Heart left ventricle (tissue), 16 donors: ENCODE results near the gene TBX10. TPM values are rescaled to one million over a fixed set of nuclear protein-coding genes. Genes with fewer than 3 reads are reported as not detected.
"Not testable (repeated sequence)": the region's sequence is repeated elsewhere in the genome, so short reads cannot be mapped to it uniquely, and the experiment has no call there.

Experiments used
- ATAC-seq, 4 donors: fragments of 200-7000 bp; cut with Tn5 transposase; one replicate each; pipeline ENCODE4 v1.9.1; 2020 to 2022; ENCODE audit warnings: moderate library complexity in 4 of 4, mild to moderate bottlenecking in 3 of 4, moderate number of reproducible peaks in 1 of 4
- DNase-seq, 5 donors: peaks; one replicate each; pipeline ENCODE4 v3.0.0-alpha.2; 2020
- H3K27ac ChIP-seq, 12 donors: fragments of 200-600 bp; sonication (generic) in 4 of 12; one replicate each; pipeline versions ENCODE4 v1.5.0 to v1.8.0; 2016 to 2022; ENCODE audit warnings: mild to moderate bottlenecking in 2 of 12
- H3K27me3 ChIP-seq, 9 donors: fragments of 200-600 bp; sonication (generic) in 2 of 9; one replicate each; pipeline versions ENCODE4 v1.5.1 to v1.8.0; 2016 to 2022; ENCODE audit warnings: mild to moderate bottlenecking in 3 of 9
- H3K36me3 ChIP-seq, 9 donors: fragments of 200-600 bp; sonication (generic) in 2 of 9; one replicate each; pipeline versions ENCODE4 v1.5.0 to v1.8.0; 2018 to 2022; ENCODE audit warnings: mild to moderate bottlenecking in 2 of 9
- H3K4me1 ChIP-seq, 12 donors: fragments of 200-600 bp; sonication (generic) in 4 of 12; one replicate each; pipeline versions ENCODE4 v1.5.0 to v1.8.0; 2016 to 2022; ENCODE audit warnings: mild to moderate bottlenecking in 3 of 12
- H3K4me3 ChIP-seq, 12 donors: fragments of 200-600 bp; sonication (generic) in 4 of 12; one replicate each; pipeline versions ENCODE4 v1.5.0 to v1.8.0; 2017 to 2022; ENCODE audit warnings: mild to moderate bottlenecking in 9 of 12, moderate library complexity in 4 of 12
- H3K9me3 ChIP-seq, 12 donors: fragments of 200-600 bp; sonication (generic) in 4 of 12; one replicate each; pipeline versions ENCODE4 v1.5.0 to v1.8.0; 2016 to 2022; ENCODE audit warnings: mild to moderate bottlenecking in 1 of 12
- POLR2A ChIP-seq, 2 donors: fragments of 450-650 bp; IDR thresholded peaks; one replicate each; pipeline ENCODE4 v1.6.1; 2017; ENCODE audit warnings: antibody characterized with exemption in 2 of 2, mild to moderate bottlenecking in 2 of 2, moderate library complexity in 2 of 2
- WGBS, 4 donors: extraction: QIAGEN DNeasy Blood & Tissue Kit in 2 of 4; methylation state at CpG; one replicate each; pipeline versions ENCODE4 v1.1.5 to v1.1.7; 2013 to 2018; 5-methylcytosine and 5-hydroxymethylcytosine counted together
- intact Hi-C, 10 donors: fragments of 100-400 bp; cut with DNase I; formaldehyde crosslinking; loops; one replicate each; pipeline versions ENCODE4 v1.11.1 to v1.14.2; 2022
- long read RNA-seq, 3 donors: library from polyadenylated mRNA; unstranded; transcript quantifications; one replicate each; pipeline ENCODE4 v2.0.0, GENCODE V29; 2020 to 2021
- polyA plus RNA-seq, 2 donors: library from polyadenylated mRNA; stranded (reverse); fragments of 200-250 nt; gene quantifications; one replicate each; pipeline ENCODE4 v1.2.3, GENCODE V29; 2013
- total RNA-seq, 9 donors: library from RNA; depleted of rRNA in 2 of 9; stranded (reverse); fragments of >200 nt in 2 of 9; fragmentation: NEBNext Ultra II Directional in 3 of 9; extraction: Animal tissue kit (Norgen Biotek cat#: 25700) in 3 of 9; gene quantifications; one replicate each; pipeline versions ENCODE4 v1.1.0 to v1.2.4, GENCODE V29; 2016 to 2023
- TF ChIP-seq, protein P1 (sequence below), 12 donors: fragments of 200-600 bp; sonication (generic) in 4 of 12; IDR thresholded peaks; one replicate each; pipeline versions ENCODE4 v1.5.0 to v1.8.0; 2018 to 2022; ENCODE audit warnings: antibody characterized with exemption in 12 of 12, mild to moderate bottlenecking in 5 of 12
- donor health status: ischemic (EF 13 %, LVEDD 7.1; RV severe dilation, severe dysfunction).
- donor health status: healthy with polysubstance abuse.
- donor health status: DM: no; HTN: yes; CAD: no.
- donor health status: DM: no; HTN: no; CAD: no.
- donor health status: ischemic (EF 25% LVEDD 6.9; RV normal size, moderate dysfunction).
- donor health status: ischemic (EF 25% LVEDD 5.7; RV mildly dilated, moderate dysfunction).
- donor health status: healthy.
- donor health status: DM: yes; HTN: yes; CAD: no.
- donor health status: ischemic (EF 35%, LVEDD 5.7; RV mildly dilated, moderate dysfunction).
- donor health status: nonischemic (EF 11% LVEDD 7.7; RV severe dilation, severe dysfunction).
- donor health status: DM: yes; HTN: yes; CAD: no.
- donor health status: PGD.
- donor health status: ischemic (EF 29% LVEDD 5.4; RV normal size, mild dysfunction).
- donor health status: nonischemic (EF 23%, LVEDD 6.1; RV moderate dilation, normal function).

The TBX10 gene
- total RNA-seq, result under 1 TPM in 1 of 9 donors, not detected in 8; 0.30 TPM
- polyA plus RNA-seq, result under 1 TPM in 1 of 2 donors, not detected in 1; 0.11 TPM
- long read RNA-seq, donor 1, partial matches to known transcripts, result 1 of 1 reads
- long read RNA-seq, donor 1, other reads (novel, unspliced or antisense), result 0 of 1 reads
- long read RNA-seq, donor 2, result 0 reads
- long read RNA-seq, donor 3, result 0 reads

DNA sequence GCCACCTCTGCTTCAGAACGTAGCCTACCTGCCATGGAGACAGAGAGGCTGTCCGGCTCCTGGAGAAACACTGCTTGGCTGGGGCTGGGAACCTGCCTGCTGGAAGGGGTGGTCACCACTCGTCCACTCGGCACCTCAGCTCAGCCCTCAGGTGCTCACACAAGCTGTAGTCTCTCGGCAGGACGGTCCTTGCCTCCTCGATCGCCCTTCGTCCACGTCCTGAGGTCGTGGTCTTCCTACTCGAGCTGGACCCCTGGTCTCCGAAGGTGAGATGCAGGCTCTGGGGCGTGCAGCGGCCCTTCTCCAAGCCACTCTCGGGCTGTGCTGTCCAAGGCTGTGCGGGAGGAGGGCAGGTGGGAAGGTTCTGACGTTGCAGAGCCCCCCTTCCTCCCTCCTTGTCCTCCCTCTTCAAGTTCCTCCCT is at the start of gene TBX10:
TBX10 (minus strand) TSS at position 326 of the 422 bp plus-strand sequence; CDS start at position 35, 291 bp downstream.
- ATAC-seq, result no peak
- H3K36me3 ChIP-seq, result no peaks in the 10 kb centered on the region
- intact Hi-C loops, result loop anchor here in 2 of 10 donors (10.0 kb wide), 2 partner anchors 155 to 165 kb away; no protein-coding TSS in a partner anchor
- no peak for TF ChIP-seq POLR2A (IDR thresholded peaks at IDR 0.05)
- TF ChIP-seq, protein P1, sequence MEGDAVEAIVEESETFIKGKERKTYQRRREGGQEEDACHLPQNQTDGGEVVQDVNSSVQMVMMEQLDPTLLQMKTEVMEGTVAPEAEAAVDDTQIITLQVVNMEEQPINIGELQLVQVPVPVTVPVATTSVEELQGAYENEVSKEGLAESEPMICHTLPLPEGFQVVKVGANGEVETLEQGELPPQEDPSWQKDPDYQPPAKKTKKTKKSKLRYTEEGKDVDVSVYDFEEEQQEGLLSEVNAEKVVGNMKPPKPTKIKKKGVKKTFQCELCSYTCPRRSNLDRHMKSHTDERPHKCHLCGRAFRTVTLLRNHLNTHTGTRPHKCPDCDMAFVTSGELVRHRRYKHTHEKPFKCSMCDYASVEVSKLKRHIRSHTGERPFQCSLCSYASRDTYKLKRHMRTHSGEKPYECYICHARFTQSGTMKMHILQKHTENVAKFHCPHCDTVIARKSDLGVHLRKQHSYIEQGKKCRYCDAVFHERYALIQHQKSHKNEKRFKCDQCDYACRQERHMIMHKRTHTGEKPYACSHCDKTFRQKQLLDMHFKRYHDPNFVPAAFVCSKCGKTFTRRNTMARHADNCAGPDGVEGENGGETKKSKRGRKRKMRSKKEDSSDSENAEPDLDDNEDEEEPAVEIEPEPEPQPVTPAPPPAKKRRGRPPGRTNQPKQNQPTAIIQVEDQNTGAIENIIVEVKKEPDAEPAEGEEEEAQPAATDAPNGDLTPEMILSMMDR (IDR thresholded peaks at IDR 0.05), result no peak
- no peaks in the 10 kb centered on the region for H3K4me1 ChIP-seq
- H3K9me3 ChIP-seq, result peaks cover 0 to 6% (median 0%) of the 10 kb centered on the region in 12 donors
- DNase-seq, result no peak
- H3K4me3 ChIP-seq, result no peak within 1 kb of the TSS
- no peak within 1 kb of the TSS for H3K27ac ChIP-seq
- H3K27me3 ChIP-seq, result peaks cover 0 to 21% (median 7%) of the 10 kb centered on the region in 9 donors
- WGBS, 4 donors, result 80 to 85% (median 83%) methylated on average over 17 to 18 of the region's 18 CpGs

DNA sequence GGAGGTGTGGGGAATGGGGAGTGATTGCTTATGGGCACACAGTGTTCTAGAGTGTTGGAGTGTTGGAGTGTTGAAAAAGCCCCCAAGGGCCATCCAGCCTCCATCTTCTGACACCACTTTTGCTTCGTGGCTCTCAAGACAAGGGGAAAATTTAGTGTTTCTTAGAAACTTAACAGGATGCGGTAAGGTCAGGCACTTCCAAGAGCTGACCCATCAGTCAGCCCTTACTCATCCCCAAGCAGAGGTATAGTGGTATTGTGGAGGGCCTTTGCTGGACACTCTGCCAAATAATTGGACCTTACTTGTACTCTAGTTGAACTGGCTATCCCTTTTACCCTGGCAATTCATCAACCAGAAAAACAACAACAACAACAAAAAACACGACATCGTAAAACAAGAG is 49.6 kb upstream of the TBX10 start:
- Histone ChIP-seq H3K9me3 (no peaks in the 10 kb centered on the region), H3K4me3 (no peak overlapping the region), H3K36me3 (no peaks in the 10 kb centered on the region), H3K4me1 (no peaks in the 10 kb centered on the region), H3K27ac (no peak overlapping the region), H3K27me3 (peaks cover 0 to 18% (median 2%) of the 10 kb centered on the region in 9 donors)
- TF ChIP-seq POLR2A (IDR thresholded peaks at IDR 0.05), result no peak
- TF ChIP-seq, protein P1 (IDR thresholded peaks at IDR 0.05), result no peak
- ATAC-seq, result no peak
- 81 to 91% (median 87%) methylated on average over 4 of the region's 4 CpGs for WGBS, 4 donors
- intact Hi-C loops, result no loop called here
- no peak for DNase-seq

DNA sequence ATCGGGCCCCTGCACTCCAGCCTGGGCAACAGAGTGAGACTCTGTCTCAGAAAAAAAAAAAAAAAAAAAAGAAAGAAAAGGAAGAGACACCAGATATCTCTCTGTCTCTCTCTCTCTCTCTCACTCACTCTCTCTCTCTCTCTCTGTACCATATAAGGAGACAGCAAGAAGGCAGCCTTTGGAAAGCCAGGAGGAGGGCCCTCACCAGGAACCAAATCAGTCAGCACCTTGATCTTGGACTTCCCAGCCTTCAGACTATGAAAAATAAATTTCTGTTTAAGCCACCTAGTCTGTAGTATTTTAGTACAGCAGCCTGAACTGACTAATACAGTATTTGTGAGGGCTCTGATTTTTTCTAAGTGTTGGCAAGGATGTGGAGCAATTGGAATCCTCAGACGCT is 48.4 kb upstream of the TBX10 start:
- intact Hi-C loops, result no loop called here
- no peaks in the 10 kb centered on the region for H3K36me3 ChIP-seq
- TF ChIP-seq, protein P1 (IDR thresholded peaks at IDR 0.05), result no peak
- TF ChIP-seq POLR2A (IDR thresholded peaks at IDR 0.05), result no peak
- WGBS, 4 donors, result 78 to 92% (median 85%) methylated on average over 2 of the region's 2 CpGs
- no peak overlapping the region for H3K4me3 ChIP-seq
- DNase-seq (no peak), ATAC-seq (no peak)
- no peaks in the 10 kb centered on the region for H3K4me1 ChIP-seq
- H3K9me3 ChIP-seq, result no peaks in the 10 kb centered on the region
- H3K27ac ChIP-seq, result no peak overlapping the region
- peaks cover 0 to 22% (median 2%) of the 10 kb centered on the region in 9 donors for H3K27me3 ChIP-seq

DNA sequence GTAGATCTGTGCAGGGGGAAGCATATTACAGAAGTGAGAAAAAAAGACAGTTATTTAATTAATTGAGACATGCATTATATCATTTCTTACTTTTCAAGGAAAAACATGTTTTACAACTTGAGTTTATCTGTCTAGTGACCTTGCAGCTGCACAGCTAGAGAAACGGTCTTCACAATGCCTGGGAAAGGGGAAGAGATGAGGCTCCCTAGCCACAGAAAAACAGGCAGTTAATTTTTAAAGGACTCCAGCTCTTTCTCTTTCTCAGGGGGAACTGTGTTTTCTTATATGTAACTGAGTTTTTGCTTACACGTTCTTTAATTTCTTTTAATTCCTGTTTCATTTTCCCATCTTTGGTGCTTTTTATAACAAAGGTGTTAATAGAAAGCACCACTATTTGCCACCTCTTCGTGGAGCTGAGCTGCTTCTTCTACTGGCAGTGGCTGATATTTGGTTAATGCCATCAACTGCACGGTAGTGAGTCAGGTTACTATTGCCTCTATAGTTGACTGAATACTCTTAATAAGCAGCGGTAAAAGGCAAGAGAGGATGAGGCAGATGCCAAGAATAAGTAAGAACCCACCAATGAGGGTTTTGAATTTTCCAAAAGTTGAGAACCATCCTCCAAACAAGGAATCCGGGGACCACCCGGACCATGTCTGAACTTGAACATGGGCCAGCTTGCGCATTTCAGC is 46.2 kb upstream of the TBX10 start:
- not testable (repeated sequence) for H3K27ac ChIP-seq

DNA sequence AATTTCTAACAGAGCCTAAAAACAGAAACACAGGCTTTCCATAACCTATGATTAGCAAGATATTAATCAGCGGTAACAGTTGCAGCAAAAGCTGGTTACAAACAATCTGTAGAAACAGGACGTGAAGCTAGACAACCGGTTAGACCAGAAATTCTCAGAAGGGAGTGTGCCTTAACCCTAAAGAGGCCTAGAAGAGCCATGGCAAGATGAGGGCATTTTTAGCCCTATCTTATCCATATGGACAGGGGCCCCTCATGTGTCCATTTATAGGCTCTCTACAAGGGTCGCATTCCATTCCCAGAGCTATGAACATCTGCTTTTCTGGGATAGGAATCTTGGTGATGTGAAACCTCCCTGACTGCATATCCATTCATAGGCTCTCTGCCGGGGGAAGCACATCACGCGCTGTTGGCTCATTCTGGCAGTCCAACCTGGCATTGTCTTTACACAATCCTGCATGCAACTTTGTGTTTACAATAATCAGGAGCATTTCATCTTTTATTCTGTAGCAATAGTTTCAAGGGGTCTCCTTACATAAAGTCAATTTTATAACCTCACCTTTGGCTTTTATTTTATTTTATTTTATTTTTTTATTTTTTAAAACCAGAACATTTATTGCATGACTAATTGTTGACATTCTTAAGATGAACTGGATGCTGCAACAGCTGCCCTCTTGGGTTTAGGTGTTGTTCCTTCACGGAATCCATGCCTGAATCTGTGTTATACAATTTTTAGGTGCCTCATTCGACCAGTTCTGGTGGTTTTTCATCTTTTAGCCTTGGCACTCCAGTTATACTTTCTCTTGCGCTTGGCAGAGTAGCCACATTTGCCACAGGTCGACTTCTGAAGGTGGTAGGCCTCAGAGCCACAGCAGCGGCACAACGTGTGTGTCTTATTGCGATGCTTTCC is 42.8 kb upstream of the TBX10 start:
- intact Hi-C loops, H3K36me3 ChIP-seq, H3K9me3 ChIP-seq, H3K4me1 ChIP-seq, DNase-seq, H3K4me3 ChIP-seq, ATAC-seq: not testable (repeated sequence)
- Histone ChIP-seq H3K27ac (peak overlapping the region in 3 of 12 donors; percentile 39 to 59 (median 43)), H3K27me3 (peaks cover 0 to 22% (median 2%) of the 10 kb centered on the region in 9 donors)
- 54 to 60% (median 56%) methylated on average over 14 of the region's 14 CpGs for WGBS, 4 donors

More for the DNA sequence above, 46.2 kb upstream of the TBX10 start:
- H3K4me1 ChIP-seq, H3K4me3 ChIP-seq, ATAC-seq, intact Hi-C loops, DNase-seq, H3K36me3 ChIP-seq, H3K9me3 ChIP-seq: not testable (repeated sequence)
- H3K27me3 ChIP-seq, result peaks cover 0 to 22% (median 2%) of the 10 kb centered on the region in 9 donors
- 50 to 71% (median 67%) methylated on average over 8 of the region's 8 CpGs for WGBS, 4 donors
